HG03060 (cell line): ENCODE results near the gene SRSF4.
"Not testable (repeated sequence)": the region's sequence is repeated elsewhere in the genome, so short reads cannot be mapped to it uniquely, and the experiment has no call there.

Experiments
- ATAC-seq: cut with Tn5 transposase; IDR thresholded peaks from one replicate; pipeline ENCODE4 v1.9.1; 2021; ENCODE audit warnings: low read depth, moderate number of reproducible peaks; ENCODE audit not compliant: unreplicated experiment

The SRSF4 gene

DNA sequence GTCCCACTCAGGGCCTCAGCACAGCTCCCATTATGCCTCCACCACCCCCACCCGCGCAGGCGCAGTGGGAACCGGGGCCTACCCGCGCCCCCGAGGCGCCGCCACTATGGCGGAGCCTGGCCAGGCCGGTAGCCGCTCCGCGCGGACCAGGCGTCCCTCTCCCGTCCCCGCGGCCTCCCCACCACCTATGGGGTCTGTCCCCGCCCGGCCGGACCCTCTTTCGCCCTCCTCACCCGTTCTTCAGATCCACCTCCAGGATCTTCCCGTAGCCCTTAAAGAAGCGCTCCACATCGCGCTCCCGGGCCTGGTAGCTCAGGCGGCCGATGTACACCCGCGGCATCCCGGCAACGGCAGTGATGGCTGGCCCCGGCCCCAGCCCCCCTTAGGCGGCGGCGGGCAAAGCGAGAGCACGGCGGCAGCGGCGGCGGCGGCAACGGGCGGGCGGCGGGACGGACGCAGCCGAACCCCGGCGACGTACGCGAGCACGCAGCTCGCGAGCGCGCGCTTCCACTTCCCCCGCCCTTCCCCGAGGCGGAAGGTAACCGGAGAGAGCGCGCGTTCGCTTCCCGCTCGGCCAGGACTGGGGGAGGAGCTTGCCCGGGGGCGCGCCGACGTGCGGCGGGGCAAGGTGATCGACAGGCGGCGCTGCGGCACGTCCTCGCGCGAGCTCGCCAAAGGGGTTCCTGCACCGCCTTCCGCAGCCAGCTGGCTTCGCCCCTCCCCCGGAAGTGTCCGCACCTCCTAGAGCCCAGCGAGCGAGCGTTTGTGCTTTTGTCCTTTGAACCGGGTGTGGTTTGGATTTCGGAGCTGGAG lies at the start of gene SRSF4:
TSS of gene SRSF4 (minus strand) at position 488 of the 813 bp plus-strand sequence. CDS start at position 340, 148 bp downstream.
- ATAC-seq, result peak; percentile 66

GRCh38 chr1:29230553-29231378 lies 49.1 kb upstream of the SRSF4 start, which contains the start of gene MECR:
Gene MECR (minus strand): TSS chr1:29230934. CDS start chr1:29230906, 28 bp downstream.
- peak; percentile 65 for ATAC-seq

- ATAC-seq, result no peak
Measured at GRCh38 chr1:29230204-29230552, 48.5 kb upstream of the SRSF4 start.

DNA sequence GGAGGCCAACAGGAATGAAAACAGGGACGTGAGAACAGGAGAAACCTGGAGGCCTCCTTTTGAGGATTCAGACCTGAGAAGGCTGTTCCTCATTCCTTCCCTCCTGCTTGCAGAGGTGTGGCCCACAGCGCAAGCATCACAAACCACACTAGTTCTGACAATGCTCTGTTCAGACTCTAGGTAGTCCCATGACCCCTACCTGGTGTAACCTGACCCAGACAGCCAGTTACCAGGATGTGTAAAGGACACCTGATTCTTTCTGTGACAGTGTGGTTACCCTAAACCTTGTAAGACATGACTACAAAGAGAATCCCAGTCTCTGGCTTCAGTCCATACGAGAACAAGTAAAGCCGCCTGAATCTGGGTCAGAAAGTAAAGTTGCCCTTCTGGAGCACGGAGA lies 45.8 kb upstream of the SRSF4 start:
- ATAC-seq, result no peak

- no peak for ATAC-seq
Measured at GRCh38 chr1:29225361-29225760, 43.7 kb upstream of the SRSF4 start.

DNA sequence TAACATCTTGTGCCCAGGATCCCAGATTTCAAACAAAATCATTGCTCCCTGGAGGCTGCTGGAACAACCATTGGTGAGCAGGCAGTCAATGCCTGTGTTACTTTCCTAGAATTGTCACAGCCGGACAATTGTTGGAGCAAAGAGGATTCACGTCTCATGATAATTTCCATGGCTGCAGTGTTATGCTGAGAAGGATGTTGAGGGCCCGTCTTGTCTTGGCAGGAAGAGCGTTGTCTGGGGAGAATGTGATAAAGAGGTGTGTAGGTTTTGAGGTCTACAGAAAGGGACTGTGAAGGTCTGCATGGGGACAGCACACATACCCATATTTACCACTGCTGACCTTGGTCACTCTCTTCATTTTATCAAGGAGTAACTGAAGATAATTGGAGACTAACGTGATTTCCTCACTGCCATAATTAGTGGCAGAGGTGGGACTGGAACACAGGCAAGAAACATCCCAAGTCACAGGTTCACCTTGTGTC lies 42.7 kb upstream of the SRSF4 start:
- ATAC-seq, result no peak

- no peak for ATAC-seq
Measured at GRCh38 chr1:29223521-29223920, 41.8 kb upstream of the SRSF4 start.

- ATAC-seq, result no peak
Measured at GRCh38 chr1:29222686-29223085, 41.0 kb upstream of the SRSF4 start.

DNA sequence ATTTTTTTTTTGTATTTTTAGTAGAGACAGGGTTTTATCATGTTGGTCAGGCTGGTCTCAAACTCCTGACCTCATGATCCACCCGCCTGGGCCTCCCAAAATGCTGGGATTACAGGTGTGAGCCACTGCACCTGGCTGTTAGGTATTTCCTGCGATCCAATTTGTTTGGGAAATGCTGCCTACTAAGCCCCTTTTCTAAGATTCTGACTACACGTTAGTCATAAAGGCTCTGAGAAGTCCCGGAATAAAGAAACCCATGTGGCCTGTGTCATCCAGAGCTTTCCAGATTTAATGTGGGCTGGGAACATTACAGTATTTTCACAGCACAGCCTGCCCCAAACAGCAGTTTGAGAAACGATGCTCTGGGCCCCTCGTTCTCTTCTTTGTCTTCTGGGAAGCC lies 40.6 kb upstream of the SRSF4 start:
- ATAC-seq, result not testable (repeated sequence)

GRCh38 chr1:29221296-29221695 lies 39.6 kb upstream of the SRSF4 start:
- no peak for ATAC-seq

DNA sequence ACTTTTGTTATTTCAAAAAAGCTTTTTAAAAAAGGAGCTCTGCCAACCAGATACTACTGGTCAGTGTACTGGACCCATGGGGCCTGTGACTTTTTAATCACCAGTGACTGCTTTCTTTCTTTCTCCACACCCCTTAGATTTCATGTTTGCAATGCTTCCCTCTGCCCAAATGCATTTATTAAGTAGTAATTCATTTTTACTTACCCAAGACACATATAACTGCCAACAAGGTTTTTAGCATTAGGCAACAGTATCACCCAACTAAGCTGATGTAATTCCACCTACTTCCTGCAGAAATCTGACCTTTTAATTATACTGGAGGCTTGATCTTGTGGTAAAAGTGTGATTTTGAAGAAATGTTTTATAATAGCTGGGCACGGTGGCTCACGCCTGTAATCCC lies 36.5 kb upstream of the SRSF4 start:
- ATAC-seq, result no peak

DNA sequence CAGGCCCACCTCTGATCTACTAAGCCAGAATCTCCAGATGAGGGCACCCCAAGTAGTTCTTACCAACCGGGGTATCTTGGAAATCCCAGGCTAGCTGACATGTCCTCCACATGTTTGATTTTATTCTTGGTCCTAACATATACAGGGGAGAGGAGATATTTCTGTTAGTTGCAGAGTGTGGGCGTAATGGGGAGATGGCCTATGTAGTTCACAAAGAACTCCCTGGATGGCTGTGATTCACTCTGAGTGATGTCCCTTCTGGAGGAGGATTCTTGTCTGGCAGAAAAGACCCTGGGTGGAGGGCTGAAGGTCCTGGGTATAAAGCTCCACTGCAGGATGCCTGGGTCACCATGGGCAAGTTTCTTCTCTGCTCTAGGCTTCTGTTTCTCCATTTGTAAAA lies 35.9 kb upstream of the SRSF4 start:
- ATAC-seq, result no peak

DNA sequence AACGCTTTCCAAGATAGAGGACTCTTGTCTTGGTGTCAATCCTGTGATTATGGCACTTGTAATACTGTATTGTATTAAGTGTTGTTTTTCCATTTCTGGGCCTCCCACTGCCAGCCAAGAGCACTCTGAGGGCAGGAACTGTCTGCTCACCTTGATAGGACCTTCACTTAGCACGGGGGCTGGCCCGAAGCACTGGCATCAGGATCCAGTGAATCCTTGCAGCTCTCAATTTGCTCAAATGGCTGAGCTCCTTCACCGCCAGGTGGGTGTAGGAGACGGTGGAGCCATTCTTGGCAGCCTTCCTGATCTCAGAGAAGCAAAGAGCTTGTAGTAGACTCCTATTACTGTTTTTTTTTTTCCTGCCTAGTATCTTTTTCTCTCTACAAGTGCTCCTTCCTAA lies 31.4 kb upstream of the SRSF4 start:
- ATAC-seq, result no peak

DNA sequence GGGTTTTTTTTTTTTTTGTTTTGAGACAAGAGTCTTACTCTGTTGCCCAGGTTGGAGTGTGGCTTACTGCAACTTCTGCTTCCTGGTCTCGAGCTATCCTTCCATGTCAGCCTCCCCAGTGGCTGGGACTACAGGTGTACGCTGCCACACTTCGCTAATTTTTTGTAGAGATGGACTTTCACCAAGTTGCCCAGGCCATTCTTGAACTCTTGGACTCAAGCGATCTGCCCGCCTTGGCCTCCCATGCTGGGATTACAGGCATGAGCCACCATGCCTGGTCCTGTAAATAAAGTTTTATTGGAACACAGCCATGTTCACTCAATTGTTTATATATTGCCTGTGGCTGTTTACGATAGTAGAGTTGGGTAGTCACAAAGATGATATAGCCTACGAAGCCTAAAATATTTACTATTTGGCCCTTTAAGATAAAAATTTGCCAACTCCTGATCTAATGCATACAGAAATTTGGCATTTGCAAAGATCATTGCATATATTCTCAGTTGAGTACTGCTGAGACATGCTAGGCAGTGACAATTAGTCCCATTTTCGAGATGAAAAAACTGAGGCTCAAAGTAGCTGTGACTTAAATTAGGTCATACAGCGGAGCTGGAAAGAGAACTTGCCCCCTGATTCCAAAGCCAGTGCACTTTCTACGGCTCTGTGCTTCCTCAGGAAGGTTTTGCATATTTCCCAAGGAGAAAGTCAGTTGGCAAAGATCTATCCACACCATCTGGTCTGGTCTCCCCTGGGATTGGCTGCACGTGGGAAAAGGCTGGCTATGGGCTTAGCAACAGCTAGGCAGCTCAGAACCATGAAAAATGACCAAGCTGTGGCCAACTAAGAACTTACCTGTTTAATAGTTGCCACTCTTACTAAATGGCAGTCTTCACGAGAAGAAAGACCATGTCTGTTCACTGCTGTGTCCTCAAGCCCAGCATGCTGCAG lies 29.7 kb upstream of the SRSF4 start:
- no peak for ATAC-seq

DNA sequence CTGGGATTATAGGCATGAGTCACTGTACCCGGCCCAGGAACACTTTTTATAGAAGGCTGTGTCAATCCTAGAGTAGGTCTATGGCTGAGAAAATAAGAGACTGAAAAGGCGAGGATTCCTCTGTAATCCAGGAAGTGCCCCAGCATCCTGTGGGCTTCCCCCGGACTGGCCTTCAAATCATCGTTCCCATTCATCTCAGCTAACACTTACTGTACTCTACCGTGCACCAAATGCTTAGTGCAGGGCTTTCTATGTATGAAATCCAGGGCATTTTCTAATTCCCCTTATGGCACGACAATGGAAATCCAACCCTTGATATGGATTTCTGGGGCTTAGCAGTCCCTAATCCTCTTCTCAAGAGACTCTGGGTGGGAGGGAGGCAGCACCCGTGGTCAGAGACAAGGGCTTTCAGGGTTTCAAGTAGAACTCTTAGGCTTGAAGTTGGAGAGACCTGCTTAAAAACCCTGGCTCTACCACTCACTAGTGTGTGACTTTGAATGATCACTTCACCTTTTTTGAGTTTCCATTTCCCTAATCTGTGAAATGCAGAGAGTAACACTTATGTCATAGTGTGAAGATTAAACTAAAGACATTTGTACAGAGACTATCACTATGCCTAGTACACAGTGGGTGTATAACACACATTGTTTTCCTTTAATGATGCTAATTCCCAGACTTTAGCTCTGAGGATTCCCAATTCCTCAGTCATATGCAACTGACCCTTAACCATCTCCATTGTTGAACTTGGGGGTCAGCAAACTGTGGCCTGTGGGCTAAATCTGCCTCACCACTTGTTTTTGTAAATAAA lies 28.8 kb upstream of the SRSF4 start:
- no peak for ATAC-seq

DNA sequence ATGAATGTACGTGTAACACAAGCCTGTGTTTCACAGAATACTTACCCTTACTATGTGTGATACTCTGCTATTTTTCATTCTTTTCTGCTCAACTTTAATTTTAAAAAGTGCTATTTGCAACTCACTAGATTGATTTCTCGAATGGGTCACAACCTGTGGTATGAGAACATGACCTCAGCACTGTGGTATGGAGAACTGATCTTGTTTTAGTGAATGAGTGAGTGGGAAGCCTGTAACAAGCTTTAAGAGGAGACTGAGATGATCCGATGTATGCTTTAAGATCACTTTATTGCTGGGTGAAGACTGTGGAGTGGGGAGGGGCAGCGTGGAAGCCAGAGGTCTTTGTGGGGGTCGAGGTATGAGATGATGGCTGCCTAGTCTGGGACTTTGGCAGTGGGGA lies 27.5 kb upstream of the SRSF4 start:
- ATAC-seq, result no peak

DNA sequence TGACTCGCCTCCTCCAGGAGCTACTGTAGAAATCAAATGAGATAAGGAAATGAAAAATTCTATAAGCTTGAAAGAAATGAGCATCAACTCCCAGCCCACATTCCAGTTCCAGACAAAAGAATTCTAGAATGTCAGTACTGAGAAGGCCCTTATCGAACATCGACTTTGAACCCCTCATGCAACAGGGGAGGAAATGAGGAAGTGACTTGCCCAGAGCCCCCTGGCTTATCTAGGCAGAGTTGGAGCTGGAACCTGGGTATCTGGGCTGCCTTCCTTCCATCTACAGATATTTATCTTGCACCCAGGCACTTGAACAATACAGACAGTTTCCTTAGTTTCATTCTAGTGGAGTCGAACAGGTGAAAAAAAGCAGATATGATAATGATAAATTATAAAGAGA lies 26.7 kb upstream of the SRSF4 start:
- ATAC-seq, result no peak

- ATAC-seq, result peak; percentile 55
Measured at GRCh38 chr1:29202584-29203340, 21.1 kb upstream of the SRSF4 start.

DNA sequence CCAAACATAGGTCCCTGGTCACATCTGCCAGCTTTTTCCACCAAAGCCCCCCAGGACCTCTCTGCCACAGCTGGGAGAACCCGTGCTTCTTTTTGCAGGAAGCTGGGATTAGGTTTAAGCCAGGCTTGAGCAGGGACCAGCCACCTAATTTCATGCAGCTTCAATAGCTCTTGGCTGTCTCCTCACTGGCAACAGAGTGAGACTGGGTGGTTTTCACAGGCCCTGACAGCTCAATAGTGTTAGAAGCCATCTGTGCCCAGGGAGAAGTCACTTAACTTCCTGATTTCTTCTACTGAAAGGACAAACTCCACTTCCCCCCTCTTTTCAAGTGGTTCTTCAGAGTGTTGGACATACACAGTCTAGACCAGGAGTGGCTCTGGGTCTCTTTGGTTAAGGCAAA lies 20.4 kb upstream of the SRSF4 start:
- ATAC-seq, result no peak
